Right lung (tissue), 5 donors: Measurements from ENCODE around the gene ATP6V1C2. TPM values are rescaled to one million over a fixed set of nuclear protein-coding genes. Genes with fewer than 3 reads are reported as not detected.
"Not testable (repeated sequence)": the region's sequence is repeated elsewhere in the genome, so short reads cannot be mapped to it uniquely, and the experiment has no call there.

Source experiments
- DNase-seq, 2 donors: peaks; one replicate each; pipeline ENCODE4 v3.0.0-alpha.2; 2013
- polyA plus RNA-seq, 5 donors: library from polyadenylated mRNA; unstranded; fragments of 120-200 nt; gene quantifications; one replicate each; pipeline versions ENCODE4 v1.2.1 to v1.2.3, GENCODE V29; 2013; ENCODE audit warnings: inconsistent platforms in 1 of 5, low replicate concordance in 1 of 5; ENCODE audit not compliant: insufficient read length in 5 of 5, insufficient read depth in 1 of 5

ATP6V1C2 gene
- polyA plus RNA-seq, 5 donors: 2.5 to 3.5 (median 2.9) TPM

- DNase-seq: no peak
Measured at GRCh38 chr2:10783421-10783820, 62.0 kb downstream of the ATP6V1C2 start.

DNA sequence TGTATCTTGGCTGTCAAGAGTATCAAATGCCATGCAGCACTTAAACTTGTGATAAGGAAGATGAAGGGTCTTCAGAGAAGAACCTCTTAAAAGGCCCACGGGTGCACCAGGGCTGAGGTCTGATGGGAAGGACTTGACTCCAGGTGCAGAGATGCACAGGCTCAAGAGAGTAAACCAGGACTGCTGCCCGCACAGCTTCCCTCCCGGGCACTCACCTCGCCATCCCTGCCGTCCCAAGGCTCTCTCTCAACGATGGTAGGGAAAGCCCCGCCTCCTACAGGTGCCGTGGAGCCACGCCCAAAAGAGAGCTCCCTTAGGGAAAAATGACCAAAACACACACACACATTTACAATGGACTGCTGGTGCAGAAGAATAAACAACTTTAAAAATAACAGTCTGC, 63.3 kb downstream of the ATP6V1C2 start:
- DNase-seq: no peak

- DNase-seq: no peak
Measured at GRCh38 chr2:10785260-10785659, 63.8 kb downstream of the ATP6V1C2 start.

DNA sequence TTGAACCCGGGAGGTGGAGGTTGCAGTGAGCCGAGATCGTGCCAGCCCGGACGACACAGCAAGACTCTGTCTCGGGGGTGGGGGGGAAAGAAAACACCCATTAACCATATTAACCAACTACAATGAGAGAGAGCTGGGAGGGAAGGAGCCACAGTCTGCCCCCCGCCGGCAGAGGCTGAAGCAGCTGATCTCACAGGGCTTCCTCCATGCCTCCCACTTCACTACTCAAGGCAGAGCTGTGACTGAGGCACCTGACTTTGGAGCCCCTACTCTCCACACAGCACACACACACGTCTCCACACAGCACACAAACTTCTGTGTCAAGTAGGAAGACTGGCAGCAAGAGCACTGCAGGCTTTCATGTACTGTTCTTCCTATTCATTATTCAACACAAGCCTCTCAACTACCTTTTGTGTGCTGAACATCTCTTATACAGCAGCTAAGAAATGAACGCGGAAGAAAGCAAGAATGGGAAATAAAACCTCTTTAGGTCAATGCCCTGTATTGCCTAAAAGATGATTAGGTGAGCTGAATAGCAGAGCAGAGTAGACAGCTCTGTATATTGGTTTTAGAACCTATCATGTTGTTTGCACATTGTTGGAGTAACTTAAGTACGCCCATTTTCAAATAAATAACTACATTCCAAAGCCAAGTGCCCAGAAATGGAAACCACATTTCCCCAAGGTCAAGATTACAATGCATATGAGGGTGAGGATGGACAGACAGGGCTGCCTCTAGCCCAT, 65.0 kb downstream of the ATP6V1C2 start:
- DNase-seq: no peak

GRCh38 chr2:10787176-10787968, 65.9 kb downstream of the ATP6V1C2 start:
- DNase-seq: no peak

DNA sequence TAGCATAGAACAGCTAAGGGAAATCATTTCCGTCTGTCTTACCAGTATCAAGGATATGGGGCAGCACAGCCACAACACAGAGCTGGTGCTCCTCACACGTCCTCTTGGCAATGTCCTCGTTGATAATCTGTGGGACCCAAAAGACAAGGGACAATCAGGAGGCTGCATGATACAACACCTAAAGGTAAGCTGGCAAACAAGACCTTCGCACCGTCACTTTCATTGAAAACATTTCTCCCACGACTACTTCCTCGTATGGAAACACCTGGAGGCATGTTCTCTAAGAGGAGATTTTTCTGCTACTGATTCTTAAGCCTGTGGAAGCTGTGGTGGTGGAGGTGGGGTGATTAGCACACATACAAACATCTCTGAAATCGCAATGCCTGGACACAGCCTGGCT, 67.4 kb downstream of the ATP6V1C2 start:
- DNase-seq: no peak

DNA sequence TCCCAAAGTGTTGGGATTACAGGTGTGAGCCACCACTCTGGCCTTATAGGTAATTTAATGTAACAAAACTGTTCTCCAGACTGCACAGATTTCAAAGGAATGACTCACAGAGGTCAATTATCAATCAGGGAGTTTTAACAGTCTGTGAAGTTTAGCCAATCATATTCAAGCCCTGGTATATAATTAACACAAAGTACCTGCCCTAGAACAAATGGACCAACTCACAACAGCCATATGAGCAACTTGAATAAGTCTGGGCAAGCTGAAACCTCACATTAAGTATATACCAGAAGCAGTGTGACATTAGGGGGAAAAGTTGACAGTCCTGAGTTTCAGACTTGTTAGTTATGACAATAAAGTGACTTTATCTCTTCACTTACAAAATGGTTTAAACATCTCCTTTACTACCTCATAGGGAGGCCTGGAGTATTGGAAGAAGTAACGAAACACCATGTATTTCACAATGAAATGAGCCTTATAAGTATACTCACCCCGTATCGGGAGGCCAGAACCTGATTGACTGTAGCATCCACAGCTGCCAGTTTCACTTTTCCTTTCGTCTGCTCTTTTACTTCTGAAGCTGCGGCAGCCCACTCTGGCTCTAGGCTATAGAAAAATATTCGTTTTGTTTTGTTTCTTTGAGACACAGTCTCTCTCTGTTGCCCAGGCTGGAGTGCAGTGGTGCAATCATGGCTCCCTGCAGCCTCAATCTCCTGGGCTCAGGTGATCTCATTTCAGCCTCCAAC, 69.0 kb downstream of the ATP6V1C2 start:
- DNase-seq: no peak

- DNase-seq: no peak
Measured at GRCh38 chr2:10792001-10792634, 70.7 kb downstream of the ATP6V1C2 start.

- DNase-seq: no peak
Measured at GRCh38 chr2:10792660-10793400, 71.4 kb downstream of the ATP6V1C2 start.

- no peak for DNase-seq
Measured at GRCh38 chr2:10793816-10794215, 72.4 kb downstream of the ATP6V1C2 start.

DNA sequence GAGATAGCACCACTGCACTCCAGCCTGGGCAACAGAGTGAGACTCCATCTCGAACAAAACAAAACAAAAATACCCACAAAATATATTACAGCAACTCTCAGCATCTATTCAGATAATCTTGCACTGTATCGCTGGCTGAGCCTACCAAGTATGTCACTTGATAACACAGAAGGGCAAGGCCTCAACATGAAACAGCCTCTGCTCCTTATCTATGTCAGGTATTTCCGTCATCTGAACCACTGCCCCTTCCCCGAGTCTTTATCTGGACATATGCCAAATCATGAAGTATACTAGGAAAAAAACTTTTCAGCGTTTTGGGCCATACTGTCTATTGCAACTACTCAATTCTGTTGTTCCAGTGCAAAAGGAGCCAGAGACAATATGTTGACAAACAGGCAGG, 73.4 kb downstream of the ATP6V1C2 start:
- DNase-seq: no peak

DNA sequence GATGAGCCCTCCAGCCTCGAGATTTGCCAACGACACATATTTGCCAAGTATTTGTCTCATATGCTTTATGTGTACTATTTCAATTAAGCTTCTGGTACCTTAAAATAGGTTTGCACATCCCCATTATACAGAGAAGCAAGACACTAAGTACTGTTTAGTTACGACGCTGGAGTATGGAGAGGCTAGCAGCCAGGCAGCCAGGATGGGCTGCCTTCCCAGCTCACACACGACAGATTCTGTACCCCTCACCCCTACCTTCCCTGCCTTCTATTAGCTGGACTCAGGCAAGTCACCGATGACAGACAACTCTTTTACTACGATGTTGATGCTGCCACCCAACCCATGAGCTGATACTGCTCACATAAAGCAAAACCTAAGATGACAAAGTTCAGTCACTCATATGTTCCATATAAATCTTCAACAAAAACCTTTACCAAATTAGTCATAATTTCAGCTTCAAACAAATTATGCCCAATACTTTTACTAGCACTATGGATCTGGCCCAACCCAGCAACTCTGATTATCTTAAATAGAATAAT, 74.1 kb downstream of the ATP6V1C2 start:
- DNase-seq: no peak

DNA sequence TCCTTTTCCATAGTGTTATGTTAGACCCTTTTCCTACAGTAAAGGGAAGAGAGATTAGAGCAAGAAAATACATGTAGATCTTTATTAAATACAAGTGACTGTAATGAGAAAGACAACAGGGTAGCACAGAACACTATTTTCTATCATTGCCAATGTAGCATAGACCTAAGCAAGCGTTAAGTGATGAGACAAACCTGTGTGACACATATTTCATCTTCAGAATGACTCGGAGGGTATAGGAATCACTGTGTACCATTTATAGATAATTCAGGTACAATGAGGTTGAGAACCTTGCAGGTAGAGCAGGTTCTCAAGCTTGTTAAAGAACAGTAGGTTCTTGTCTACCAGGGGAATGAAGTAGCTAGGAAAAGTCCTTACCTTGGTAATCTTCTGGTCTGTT, 75.3 kb downstream of the ATP6V1C2 start:
- no peak for DNase-seq

DNA sequence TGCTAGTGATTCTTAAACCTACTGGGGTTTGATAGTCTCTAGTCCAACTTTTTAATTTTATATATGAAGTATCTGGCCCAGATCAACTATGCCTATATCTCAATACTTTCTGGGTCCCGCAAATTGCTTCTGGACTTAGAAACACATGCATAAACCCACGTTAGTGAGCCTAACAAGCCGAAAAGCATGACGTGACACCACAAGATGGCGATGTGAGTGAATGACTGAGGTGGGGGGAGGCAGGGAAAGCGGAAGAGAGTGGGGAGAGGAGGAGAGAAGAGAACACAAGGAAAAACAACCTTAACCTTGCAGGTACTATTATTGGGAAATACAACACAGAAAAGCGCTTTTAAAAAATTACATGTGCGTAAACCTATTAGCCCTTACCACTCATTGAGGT, 77.4 kb downstream of the ATP6V1C2 start:
- no peak for DNase-seq

- DNase-seq: no peak
Measured at GRCh38 chr2:10800163-10800562, 78.7 kb downstream of the ATP6V1C2 start.

DNA sequence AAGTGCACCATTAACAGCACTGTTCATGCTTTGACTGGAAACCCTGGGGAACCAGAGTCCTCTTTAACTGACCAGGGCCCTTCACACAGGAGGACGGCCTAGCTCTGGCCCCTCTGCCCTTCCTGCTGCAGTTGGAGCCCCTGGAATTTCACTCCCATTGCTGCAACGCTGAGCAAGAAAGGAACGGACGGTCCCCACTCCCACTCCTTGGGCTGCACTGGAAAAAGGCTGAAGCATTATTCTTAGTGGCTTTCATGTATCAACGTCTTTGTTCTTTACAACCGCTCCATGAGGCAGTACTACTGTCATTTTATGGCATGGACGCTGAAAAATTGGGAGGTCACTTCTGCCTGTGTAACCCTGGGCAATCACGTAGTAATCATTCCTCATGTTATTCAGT, 81.2 kb downstream of the ATP6V1C2 start:
- DNase-seq: no peak

DNA sequence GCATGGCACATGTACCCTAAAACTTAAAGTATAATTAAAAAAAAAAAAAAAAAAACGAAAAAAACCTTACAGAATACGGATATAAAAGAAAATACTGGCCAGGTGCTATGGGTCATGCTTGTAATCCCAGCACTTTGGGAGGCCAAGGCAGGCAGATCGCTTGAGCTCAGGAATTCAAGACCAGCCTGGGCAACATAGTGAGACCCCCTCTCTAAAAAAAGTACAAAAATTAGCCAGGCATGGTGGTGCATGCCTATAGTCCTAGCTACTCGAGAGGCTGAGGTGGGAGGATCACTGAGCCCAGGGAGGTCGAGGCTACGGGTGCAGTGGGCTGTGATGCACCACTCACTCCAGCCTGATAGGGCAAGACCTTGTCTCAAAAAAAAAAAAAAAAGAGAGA, 84.6 kb downstream of the ATP6V1C2 start:
- not testable (repeated sequence) for DNase-seq

- no peak for DNase-seq
Measured at GRCh38 chr2:10806543-10806942, 85.1 kb downstream of the ATP6V1C2 start.

DNA sequence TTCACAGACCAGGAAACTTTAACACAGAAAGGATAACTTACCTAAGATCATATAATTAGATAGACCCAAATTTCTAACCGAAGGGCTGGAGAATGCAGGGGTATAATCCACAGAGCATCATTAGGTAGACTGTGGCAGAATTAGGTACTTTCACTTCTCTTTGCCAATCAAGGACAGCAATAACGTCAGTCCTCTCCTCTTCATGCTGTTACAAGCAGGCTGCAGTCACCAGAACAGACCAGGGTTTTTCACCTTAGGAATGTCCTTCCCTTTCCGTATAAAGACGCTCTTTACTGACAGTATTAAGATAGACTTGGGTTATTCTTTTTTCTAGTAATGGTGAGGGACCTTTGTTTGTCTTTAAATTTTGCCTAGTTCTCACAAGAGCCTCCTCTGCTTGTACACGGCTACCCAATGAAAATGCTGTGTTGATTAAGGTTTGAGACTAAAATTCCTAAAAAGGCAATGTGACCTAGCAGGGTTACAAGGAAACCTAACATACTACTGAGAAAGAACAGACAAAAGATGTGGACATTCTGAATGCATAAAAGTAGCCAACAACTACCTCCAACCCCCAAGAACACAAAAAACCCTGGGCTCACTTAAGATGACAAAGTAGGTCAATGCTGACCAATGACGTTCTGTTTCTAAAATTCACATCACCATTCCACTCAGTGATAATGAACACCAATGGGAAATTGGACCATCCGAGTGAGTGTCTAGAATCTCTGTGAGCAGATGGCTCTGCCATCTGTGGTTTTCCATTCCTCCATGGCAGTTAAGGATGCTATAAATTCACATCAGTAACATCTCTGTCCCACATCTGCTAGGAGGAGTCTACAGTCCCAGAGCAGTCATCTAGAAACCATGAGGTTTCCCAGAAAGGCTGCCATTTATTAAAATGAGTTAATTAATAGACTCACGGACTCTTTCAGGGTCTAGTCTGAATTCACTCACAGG, 89.1 kb downstream of the ATP6V1C2 start:
- no peak for DNase-seq

- no peak for DNase-seq
Measured at GRCh38 chr2:10811517-10811916, 90.1 kb downstream of the ATP6V1C2 start.
